GM18505 (cell line): ENCODE results near the gene OR52B2.
"Not testable (repeated sequence)": the region's sequence is repeated elsewhere in the genome, so short reads cannot be mapped to it uniquely, and the experiment has no call there.

Experiments used
- ATAC-seq: cut with Tn5 transposase; IDR thresholded peaks from one replicate; pipeline ENCODE4 v1.9.1; 2021; ENCODE audit not compliant: unreplicated experiment
- POLR2A ChIP-seq: IDR thresholded peaks from 4 replicates; pipeline ENCODE4 v1.6.1; 2011; ENCODE audit warnings: borderline replicate concordance; ENCODE audit not compliant: insufficient read depth, insufficient read length; ENCODE audit errors: extremely low read depth

The OR52B2 gene

GRCh38 chr11:6199174-6199810, 29.2 kb upstream of the OR52B2 start, which contains the start of gene OR52W1:
OR52W1 (plus strand) TSS chr11:6199224; CDS start chr11:6199224, 0 bp downstream.
- no peak for ATAC-seq
- TF ChIP-seq POLR2A, result no peak

DNA sequence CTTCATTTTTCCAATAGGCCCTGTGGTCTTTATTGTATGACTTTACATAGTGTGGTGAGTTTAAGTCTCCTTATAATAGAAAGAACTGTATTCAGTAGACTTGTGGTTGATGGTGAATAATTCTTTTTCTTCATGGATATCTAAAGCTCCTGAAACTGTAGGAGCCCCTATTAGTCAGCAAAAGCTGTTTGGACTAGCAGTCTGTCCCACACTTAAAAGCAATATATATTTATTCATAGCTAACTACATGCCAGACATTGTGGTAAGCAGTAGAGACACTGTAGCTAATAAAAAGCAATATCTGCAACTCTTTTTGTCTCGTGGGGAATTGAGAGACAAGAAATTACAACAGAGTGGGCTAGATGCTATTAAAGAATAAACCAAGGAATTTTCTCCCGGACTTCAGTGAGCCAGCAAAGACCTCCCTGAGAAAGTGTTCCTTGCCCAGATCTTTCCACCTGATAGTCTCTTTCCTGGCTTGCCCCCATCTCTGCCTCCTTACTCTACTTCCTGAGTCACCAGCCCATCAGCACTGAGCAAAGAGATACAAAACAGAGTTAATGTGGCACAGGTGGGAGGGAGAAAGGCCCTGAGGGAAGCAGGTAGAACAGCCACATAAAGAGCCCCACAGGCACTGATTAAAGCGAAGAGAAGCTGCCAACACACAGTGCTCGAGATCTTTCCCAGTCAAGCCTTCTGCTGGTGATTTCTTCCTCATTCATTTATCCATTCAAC, 27.5 kb upstream of the OR52B2 start:
- no peak for ATAC-seq
- TF ChIP-seq POLR2A, result no peak

DNA sequence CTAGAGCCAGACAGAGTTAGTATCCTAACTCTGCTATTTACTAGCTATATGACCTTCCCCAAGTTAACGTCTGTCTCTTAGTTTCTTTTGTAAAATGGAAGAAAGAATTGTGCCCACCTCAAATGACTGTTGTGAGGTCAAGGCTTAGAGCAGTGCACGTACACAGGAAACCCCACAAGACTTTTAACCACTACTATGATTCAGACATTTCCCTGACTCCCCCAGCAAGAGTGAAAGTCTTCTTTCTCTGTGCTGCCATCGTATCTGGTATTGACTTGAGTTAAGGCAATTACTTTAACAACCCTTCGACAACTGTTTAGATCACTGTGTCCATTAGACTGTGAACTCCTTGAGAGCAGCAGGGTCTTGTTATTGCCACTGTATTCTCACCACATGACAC, 26.3 kb upstream of the OR52B2 start:
- TF ChIP-seq POLR2A, result no peak
- no peak for ATAC-seq

DNA sequence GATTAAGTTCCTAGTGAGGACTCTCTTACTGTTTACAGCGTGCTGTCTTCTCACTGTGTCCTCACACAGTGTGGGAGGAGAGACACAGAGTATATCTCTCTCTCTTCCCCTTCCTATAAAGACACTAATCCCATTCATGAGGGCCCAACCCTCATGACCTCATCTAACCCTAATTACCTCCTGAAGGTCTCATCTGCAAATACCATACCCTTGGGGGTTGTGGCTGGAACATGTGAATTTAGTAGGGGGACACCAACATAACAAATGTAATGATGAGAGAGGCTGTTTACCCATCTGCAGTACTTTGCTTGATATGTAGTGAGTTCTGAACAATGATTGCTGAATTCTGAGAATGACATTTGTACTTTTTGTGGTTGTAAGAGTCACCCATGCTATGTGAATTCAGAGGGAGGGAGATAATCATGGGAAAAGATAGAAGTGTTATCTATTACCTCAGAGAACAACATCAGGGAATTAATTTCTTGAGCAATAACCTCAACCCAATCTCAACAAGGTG, 24.0 kb upstream of the OR52B2 start:
- TF ChIP-seq POLR2A, result no peak
- no peak for ATAC-seq

GRCh38 chr11:6191742-6192141, 21.6 kb upstream of the OR52B2 start:
- TF ChIP-seq POLR2A, result no peak
- no peak for ATAC-seq

- ATAC-seq, result no peak
- no peak for TF ChIP-seq POLR2A
Measured at GRCh38 chr11:6175440-6175839, 5.3 kb upstream of the OR52B2 start.

DNA sequence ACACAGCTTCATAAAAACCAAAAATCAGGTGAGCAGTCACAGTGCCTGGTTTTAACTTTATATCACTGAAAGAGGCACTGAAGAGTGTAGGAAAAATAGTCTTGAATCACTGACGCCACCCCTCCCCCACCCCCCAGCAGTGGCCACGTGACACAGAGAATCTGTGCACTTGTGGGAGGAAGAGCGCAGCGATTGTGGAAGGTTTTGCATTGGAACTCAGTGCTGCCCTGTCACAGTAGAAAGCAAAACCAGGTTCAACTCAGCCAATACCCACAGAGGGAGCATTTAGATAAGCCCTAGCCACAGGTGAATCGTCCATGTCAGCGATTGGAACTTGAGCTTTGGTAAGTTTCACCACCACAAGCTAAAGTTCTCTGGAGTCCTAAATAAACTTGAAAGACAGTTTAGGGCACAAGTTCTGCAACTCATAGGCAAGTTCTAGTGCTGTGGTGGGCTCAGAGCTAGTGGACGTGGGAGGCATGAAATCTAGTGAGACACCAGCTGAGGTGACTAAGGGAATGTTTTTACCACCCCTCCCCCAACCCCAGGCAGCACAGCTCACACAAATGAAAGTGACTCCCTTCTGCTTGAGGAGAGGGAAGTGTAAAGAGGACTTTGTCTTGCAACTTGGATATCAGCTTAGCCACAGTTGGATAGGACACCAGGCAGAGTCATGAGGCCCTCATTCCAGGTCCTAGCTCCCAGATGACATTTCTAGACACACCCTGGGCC, 13.3 kb downstream of the OR52B2 start:
- ATAC-seq, result no peak

DNA sequence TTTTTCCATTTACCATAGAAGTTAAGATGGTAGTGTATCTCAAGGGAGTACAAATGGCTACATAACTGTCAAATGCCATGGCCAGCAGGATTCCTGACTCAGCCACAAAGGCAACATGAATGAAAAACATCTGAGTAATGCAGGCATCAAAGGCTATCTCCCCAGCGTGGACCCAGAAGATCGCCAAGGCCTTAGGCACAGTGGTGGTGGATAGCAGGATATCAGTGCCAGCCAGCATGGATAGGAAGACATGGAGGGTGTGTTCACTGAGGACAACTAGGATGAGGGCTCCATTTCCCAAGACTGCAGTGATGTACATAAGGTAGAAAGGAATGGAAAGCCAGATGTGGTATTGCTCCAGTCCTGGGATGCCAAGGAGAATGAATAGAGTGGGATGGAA, 18.0 kb downstream of the OR52B2 start:
- TF ChIP-seq POLR2A, result no peak
- no peak for ATAC-seq

More for the DNA sequence above, 13.3 kb downstream of the OR52B2 start:
- no peak for TF ChIP-seq POLR2A

GRCh38 chr11:6151117-6151516, 19.0 kb downstream of the OR52B2 start:
- TF ChIP-seq POLR2A, result no peak
- ATAC-seq, result no peak

GRCh38 chr11:6143737-6144136, 26.4 kb downstream of the OR52B2 start:
- ATAC-seq, result not testable (repeated sequence)

GRCh38 chr11:6142936-6143335, 27.2 kb downstream of the OR52B2 start:
- no peak for ATAC-seq
- TF ChIP-seq POLR2A, result no peak

- ATAC-seq, result not testable (repeated sequence)
Measured at GRCh38 chr11:6135936-6136335, 34.2 kb downstream of the OR52B2 start.

DNA sequence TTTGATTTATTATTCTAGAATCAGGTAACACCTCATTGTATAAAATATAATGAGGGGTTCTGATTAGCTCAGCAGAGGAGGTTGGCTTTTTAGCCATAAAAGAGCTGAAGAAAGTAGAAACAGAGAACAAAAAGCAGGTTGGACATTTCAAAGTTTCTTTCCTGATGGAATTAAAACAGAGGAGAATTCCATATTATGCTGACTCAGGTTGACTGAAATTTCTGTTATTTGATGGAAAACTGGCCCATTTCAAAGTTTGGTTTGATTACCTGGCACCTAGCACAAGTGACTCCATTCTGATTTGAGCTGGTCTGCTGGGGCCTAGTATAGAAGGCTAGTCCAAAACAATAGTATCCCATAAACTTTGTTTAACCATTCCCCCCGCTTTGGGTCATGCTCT, 37.7 kb downstream of the OR52B2 start:
- no peak for ATAC-seq
- TF ChIP-seq POLR2A, result no peak

DNA sequence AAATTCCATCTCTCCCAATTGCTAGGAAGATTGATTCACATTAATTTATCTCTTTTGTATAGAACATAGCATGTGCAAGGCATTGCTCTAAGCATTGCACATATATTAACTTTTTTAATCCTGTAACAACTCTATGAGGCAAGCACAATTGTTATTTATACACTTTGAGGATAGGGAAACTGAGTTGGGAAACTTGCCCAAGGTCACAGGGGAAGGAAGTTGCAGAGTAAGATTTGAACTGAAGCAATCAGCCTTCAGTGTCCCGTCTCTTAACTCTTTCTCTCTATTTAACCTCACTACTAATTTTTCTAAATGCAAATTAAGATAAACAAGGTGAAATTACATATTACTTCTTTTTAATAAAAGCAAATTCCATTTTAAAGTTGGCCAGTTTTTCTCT, 40.5 kb downstream of the OR52B2 start:
- ATAC-seq, result no peak
- TF ChIP-seq POLR2A, result no peak
